Immature natural killer cell (primary cell): ENCODE data around the gene HIPK3. TPM values are rescaled to one million over a fixed set of nuclear protein-coding genes. Genes with fewer than 3 reads are reported as not detected.

Experiments
- polyA plus RNA-seq, 3 donors: library from polyadenylated mRNA; unstranded; fragments of 300-500 nt; fragmentation: Illumina TruSeq; gene quantifications; one replicate each; pipeline ENCODE4 v1.2.3, GENCODE V29; 2021

HIPK3 gene
- polyA plus RNA-seq, 3 donors from 2014 or later = 24.3 to 34.6 (median 32.2) TPM

Other genes with a start within 250 kb of the HIPK3 start
- 1 to 10 TPM in 2 of 3 donors, under 1 TPM in 1; 0.65 to 1.3 (median 1.3) TPM for gene DEPDC7, start 241.5 kb upstream of the HIPK3 start, polyA plus RNA-seq
- 1 to 10 TPM; 3.6 to 9.9 (median 6.7) TPM for gene TCP11L1, start 217.8 kb upstream of the HIPK3 start, polyA plus RNA-seq
- gene CSTF3, start 95.9 kb upstream of the HIPK3 start, polyA plus RNA-seq = 10 to 100 TPM in 1 of 3 donors, 1 to 10 TPM in 2; 9.2 to 10.3 (median 9.6) TPM
- not detected for gene KIAA1549L, start 118.7 kb downstream of the HIPK3 start, polyA plus RNA-seq